EL (cell line): ENCODE measurements around the gene DOCK1.
A peak's percentile ranks its signal among the peaks of the same experiment; 100 is the strongest.

Experiments used
- DNase-seq: peaks from one replicate; pipeline ENCODE4 v3.0.0-alpha.2; 2016

The DOCK1 gene

GRCh38 chr10:127012769-127013152, 107.5 kb downstream of the DOCK1 start:
- peak; percentile 13 for DNase-seq

DNA sequence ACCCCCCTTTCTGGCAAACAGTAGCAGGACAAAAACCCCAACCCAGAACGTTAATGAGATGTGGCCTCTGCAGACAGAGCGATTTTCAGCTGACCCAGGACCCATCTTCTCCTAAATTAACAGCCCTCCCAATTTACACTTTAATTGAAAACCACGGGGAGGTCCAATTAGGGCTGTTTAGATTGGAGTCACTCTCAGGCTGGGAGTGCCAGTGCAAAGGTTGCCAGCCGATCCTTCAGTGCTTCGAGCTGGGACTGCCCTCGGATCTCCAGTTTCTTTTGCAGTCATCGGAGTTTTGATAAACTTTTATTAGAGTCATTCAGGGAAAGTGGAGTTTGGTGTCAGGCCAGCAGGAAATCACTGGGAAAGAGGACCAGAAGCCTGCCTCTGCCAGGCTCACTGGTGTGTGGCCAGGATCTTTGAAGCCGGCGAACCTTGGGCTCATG, 108.0 kb downstream of the DOCK1 start:
- no peak for DNase-seq

DNA sequence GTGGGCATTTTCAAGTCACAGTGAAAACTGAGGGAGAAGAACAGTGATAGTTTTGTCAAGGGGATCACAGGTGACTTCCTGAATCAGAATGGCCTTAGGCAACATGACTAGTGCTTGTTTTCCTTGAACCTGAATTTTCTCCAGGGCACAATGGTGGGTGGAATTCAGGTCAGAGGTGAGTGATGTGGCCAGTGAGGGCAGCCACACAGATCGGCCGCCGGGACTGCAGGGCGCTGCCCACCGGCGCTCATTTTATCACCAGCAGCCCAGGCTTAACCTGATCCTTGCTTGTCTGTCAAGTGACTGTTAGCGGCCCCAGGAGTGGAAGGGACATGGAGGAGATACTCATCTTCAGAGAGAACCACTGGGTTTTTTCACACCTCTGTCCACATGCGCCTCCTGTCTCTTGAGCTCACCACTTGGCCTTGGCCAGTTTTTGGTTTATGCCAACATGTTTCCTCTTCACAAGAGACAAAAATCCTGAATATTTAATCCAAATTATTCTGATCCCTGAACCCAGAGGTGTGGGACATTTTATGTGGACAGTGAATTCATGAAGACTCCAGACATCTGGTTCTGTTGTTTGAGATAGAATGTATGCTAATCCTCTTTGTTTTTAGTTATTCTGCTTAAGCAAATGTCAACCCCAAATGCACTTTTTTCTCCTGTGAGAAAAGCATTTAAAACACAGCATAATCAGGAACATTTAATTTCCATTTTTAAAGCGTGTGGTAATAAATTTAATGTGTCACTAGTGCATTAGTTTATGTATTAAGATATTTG, 108.7 kb downstream of the DOCK1 start:
- no peak for DNase-seq

DNA sequence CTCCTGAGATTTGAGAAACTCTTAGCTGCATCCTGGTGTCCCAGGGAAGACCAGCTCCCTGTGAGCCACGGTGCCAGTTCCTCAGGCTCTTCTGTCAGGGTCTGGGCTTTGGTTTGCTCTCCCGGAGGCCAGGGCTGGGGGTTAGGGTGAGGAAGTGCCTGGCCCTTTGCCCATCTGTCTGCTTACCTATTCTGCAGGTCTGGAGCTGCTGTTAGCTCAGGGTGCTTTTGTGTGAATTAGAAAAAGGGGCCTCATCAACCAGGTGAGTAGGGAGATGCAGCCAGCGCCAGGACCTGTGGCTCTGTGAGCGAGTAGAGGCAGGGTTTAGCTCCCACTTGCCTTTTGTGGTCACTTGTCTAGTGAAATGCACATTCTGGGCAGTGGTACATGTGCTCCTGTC, 109.4 kb downstream of the DOCK1 start:
- DNase-seq = no peak

DNA sequence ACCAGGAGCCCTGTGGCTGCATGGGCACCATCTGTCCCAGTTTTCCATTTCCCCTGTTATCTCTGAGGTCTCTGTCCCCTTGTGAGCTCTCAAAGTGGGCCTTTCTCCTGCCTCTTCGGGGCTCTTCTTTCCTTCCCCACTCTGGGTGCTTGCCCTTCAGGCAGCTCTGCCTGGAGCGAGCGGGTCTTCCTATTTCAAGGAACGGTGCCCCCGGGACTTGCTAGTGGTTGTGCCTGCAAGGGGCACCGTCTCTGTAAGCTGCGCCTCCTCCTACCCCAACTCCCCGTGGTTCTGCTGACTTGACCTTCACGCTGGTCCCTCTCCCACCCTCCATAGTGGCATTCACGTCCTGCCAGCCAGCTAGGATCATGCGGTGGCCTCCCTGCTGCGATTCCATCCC, 110.1 kb downstream of the DOCK1 start:
- DNase-seq = no peak

GRCh38 chr10:127016331-127016730, 111.1 kb downstream of the DOCK1 start:
- DNase-seq = no peak

DNA sequence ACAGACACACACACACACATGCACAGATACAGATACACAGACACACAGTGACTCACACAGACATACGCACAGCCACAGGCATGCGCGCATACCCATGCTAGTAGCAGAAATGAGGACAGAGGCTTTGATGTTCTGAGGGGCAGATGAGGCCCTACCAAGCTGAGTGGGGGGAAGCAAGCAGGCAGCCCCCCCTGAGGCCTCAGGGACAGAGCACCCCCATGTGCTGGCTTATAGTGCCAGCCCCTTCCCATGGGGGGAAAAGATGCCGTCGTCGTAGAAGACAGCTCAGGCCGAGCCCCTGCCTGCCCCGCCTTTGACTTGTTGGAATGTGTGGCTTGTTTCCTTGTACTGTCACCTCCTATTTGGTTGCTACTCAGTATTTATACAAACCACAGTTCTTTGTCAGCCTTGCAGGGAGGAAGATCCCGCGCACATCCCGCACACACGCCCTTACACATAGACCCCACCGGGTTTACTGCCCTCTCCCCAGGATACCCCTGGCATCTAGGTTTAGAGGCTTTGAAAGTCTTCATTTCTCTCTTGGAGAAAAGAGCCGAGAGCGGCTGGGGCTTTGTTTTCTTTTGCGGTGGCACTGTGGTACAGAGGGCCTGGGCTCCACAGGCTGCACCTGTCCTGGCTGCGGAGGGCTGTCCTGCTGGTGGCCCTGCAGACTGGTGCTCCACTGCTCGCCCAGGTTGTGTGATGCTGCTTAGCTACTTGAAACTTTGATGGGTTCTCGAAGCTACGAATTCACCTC, 112.5 kb downstream of the DOCK1 start:
- DNase-seq = no peak

DNA sequence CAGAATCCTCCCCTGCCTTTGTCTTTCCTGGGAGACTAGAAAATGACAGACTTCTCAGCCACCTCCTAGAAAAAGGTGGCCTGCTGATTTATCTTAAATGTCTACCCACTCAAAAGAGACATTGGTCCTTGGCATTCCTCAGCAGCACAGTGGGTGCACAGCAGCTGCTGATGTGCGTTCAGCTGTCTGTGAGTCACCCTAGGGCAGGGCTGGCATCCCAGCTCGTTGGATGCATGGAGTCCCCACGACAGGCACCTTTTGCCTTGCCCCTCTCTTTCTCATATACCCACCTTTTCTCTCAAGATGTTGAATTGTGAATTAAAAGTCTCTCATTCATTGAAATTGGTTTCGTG, 113.0 kb downstream of the DOCK1 start:
- no peak for DNase-seq

DNA sequence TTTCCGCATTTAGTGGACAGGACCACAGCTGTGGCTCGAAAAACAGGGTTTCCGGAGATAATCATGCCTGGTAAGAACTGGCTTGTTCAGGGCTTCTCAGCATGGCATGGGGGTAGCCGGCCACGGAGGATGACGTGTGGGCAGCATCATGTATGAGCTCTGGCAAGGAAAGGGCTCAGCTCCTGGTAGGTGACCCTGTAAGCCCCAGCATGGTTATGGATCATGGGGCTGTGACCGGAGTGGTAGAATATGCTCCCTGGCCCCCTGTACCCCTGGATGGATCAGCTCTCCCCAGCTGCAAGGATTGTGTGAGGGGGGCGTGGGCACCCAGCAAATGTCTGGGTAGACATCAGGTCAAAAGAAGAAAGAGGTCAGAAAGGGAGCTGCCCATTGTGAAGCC, 113.5 kb downstream of the DOCK1 start:
- DNase-seq = no peak

DNA sequence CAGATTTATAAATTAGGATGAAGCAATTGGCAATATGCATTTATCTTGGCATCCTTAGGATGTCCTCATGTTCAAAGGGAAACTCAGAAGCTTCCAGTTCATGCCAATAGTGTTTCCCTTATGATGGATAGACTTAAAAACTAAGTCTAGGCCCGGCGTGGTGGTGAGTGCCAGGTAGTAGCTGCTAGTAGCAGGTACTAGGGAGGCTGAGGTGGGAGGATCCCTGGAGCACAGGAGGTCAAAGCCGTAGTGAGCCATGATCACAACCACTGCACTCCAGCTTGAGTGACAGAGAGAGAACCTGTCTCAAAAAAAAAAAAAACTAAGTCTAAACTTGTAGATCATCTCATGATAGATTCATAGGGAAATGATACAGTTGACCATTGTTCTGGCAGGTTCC, 115.0 kb downstream of the DOCK1 start:
- no peak for DNase-seq

GRCh38 chr10:127021801-127022200, 116.6 kb downstream of the DOCK1 start:
- no peak for DNase-seq

- DNase-seq = no peak
These were observed 119.6 kb downstream of the DOCK1 start for GRCh38 chr10:127024685-127025435.

DNA sequence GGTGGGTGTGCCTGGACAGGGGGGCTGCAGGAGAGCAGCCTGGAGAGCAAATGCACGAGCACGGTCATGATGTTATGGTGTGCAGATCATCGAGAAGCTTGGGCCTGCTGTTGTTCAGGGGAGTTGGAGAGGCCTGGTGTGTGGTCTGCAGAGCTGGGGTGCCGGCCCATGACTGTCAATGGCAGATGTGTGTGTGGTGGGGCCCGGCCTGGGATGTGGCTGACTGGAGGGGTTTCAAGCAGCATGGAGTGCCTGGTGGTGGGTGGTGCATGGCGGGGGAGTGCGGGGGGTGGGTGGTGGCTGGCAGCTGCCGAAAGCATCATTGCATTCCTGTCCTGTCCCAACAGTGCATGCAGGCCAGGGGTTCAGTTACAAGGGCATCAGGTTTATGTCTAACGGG, 122.6 kb downstream of the DOCK1 start:
- DNase-seq = no peak

DNA sequence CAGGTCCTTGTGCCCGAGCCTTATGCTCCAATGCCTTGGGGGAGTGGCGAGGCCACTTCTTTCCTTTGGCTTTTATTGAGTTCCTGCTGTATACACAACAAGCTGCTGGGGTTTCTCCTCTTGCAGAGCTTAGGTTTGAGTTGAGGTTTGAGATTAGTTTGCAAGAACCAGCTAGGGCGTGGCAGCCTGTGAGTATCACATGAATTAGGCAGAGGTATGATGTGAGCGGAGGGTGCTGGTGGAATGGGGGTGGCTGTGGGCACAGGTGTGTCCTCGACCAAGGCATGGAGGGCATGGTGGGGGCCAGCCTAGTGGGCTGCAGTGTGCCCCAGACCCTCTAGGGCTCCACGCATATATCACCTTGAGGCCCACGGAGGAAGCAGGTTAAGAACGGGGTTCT, 123.3 kb downstream of the DOCK1 start:
- no peak for DNase-seq

DNA sequence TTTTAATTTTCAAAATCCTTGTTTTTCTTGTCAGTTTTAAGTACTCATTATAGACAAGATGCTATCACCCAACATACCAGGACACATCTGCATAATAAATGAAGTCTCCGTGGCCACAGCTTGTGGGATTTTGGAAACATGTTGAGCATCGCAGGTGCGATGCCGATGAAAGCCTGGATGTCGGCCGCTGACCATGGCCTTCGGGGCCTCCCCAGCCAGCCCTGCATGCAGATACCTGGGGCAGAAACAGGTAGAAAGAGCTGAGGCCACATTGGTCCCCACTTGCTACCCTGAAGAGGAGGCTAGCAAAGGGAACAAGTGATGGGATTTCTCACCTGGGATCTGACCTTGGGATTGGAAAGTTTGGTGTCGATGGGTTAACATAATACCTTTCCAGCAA, 123.8 kb downstream of the DOCK1 start:
- DNase-seq = no peak

DNA sequence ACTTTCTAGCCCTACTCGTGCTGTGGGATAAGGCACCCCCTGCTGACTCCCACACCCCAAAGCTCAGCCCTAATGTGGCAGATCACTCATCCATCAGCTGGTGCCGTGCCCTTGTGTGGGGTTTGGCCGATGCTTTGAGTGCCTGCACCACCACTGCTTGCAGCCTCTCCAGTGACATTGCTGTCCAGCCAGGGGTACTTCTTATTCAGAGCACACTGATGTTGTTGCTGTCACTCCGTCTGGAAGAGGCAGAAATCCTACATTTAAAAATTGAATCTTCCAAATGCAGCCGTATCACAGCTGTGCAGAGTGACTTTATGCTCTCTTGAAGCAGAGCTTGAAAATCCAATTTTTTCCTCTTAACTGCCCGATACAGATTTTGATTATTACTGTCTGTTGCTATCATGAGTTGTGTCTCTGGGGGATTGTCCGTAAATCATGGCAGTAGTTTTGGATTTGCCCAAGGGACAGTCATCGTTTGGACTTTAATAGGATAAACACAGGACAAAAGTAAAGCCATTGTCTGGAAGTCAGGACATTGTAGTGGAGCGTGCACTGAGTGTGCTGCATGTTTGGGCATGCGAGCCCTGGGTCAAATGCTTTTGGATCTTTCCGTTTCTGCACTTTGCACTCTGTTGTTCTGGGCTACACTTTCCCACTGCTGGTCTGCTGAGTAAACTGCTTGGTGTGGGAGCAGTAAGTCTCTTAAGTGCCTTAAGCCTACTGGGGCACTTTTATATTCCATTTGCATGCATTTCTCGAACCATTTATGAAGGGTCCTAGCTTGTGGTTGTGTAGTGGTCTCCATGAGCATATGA, 128.2 kb downstream of the DOCK1 start:
- no peak for DNase-seq

GRCh38 chr10:127034034-127034633, 128.9 kb downstream of the DOCK1 start:
- no peak for DNase-seq

GRCh38 chr10:127034790-127035189, 129.6 kb downstream of the DOCK1 start:
- DNase-seq = no peak

GRCh38 chr10:127035827-127036226, 130.6 kb downstream of the DOCK1 start:
- DNase-seq = no peak

DNA sequence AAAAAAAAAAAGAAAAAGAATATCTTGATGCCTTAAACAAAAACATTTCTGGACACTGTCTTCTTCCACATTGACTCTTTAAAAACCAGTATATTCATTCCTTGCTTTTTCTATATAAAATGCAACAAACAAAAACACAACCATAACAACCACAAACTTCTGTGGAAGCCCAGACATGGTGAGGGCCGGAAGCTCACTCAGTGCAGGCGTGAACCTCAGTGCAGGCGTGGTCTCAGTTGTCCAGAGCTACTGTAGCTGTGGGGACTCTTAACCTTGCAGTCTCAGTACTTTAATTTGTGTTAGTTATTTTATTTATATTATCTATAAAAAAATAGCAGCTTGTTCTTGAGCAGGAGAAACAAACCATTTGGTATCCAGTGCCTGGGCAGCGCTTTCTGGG, 131.8 kb downstream of the DOCK1 start:
- DNase-seq = no peak

DNA sequence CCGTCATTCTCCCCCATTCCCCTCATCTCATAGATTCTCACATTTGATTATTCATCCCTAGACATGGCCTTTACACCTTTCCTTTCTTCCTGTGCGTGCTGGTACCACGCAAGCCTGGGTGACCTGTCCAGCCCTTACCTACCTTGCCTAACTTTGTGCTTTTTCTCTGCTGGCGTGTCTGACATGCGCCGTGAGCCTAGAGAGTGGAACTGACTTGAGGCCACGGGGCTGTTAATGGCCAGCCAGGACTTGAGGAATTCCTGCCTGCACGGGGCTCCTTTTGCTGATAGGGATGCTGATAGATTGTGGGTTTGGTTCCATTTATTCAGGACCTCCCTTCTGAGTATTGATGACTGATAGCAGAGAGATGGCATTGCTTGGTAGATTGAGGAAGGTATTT, 134.2 kb downstream of the DOCK1 start:
- no peak for DNase-seq

DNA sequence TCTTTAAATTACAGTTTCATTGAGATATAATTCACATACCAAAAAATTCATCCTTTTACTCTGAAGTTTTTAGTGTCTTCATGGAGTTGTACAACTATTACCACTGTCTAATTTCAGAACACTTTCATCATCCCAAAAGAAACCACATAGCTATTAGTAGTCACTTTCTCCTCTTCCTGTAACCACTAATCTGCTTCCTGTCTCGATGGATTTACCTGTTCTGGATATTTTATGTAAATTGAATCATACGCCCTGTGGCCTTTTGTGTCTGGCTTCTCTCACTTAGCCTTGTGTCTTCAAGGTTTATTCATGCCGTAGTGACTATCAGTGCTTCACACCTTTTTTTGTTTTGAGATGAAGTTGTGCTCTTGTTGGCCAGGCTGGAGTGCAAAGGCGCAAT, 135.5 kb downstream of the DOCK1 start:
- no peak for DNase-seq

- peak; percentile 86 for DNase-seq
These were observed 136.3 kb downstream of the DOCK1 start for GRCh38 chr10:127041552-127041951.
